NCI-H82 treated with DMSO at 0.1 percent for 48 hours (cell line): ENCODE data around the gene SMPD3.

ENCODE experiments used
- DNase-seq: peaks from one replicate; lab custom pipeline; 2025; ENCODE audit not compliant: unreplicated experiment; lab: John Stamatoyannopoulos, UW

Gene SMPD3

GRCh38 chr16:68342620-68343019 is 105.7 kb downstream of the SMPD3 start:
- no peak for DNase-seq

GRCh38 chr16:68339214-68339613 is 109.1 kb downstream of the SMPD3 start:
- DNase-seq = no peak

GRCh38 chr16:68338326-68339119 is 109.8 kb downstream of the SMPD3 start:
- DNase-seq = no peak

- no peak for DNase-seq
Observed at GRCh38 chr16:68335175-68335574, 113.1 kb downstream of the SMPD3 start.

GRCh38 chr16:68332411-68333121 is 115.7 kb downstream of the SMPD3 start:
- no peak for DNase-seq

- no peak for DNase-seq
Observed at GRCh38 chr16:68331879-68332410, 116.4 kb downstream of the SMPD3 start.

- DNase-seq = no peak
Observed at GRCh38 chr16:68328860-68329390, 119.4 kb downstream of the SMPD3 start.

GRCh38 chr16:68328151-68328859 is 120.0 kb downstream of the SMPD3 start:
- peak; percentile 54 for DNase-seq

GRCh38 chr16:68324780-68325357 is 123.4 kb downstream of the SMPD3 start:
- DNase-seq = no peak

GRCh38 chr16:68324336-68324735 is 124.0 kb downstream of the SMPD3 start:
- DNase-seq = no peak

- DNase-seq = no peak
Observed at GRCh38 chr16:68319185-68319908, 129.0 kb downstream of the SMPD3 start.

- DNase-seq = peak; percentile 93
Observed at GRCh38 chr16:68313116-68313515, 135.2 kb downstream of the SMPD3 start.

- peak; percentile 79 for DNase-seq
Observed at GRCh38 chr16:68310774-68311511, 137.4 kb downstream of the SMPD3 start, which contains the start of the genes PRMT7 and SLC7A6OS. TSS of gene PRMT7 (plus strand) at chr16:68311019. CDS start at chr16:68315980, 4,961 bp downstream. TSS of gene SLC7A6OS (minus strand) at chr16:68310946. CDS start at chr16:68310926, 20 bp downstream.

GRCh38 chr16:68310437-68310773 is 137.9 kb downstream of the SMPD3 start:
- no peak for DNase-seq

GRCh38 chr16:68309799-68310198 is 138.5 kb downstream of the SMPD3 start:
- DNase-seq = no peak
